ENCODE results near the gene LUZP1. TPM values are rescaled to one million over a fixed set of nuclear protein-coding genes. Genes with fewer than 3 reads are reported as not detected.

The LUZP1 gene
- polyA plus RNA-seq, 1 experiment = 39.4 TPM

DNA sequence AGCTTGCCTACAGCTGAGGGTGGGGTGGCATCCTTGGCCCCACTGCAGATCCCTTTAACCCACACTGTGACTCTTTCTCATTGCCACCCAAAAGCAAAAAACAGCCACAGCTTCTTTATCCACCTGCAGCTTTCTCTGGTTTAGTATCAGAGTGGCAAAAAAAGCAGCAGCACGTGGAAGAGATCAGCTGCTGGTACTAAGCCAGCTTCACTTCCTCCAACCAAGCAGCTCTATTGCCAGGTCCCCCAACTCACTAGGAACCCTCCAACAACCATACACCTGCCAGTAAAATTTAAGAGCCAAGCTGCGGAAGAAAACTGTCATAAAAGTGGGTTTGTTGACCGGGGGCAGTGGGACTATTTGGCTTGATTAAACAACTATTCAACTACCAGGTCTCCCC is 83.0 kb downstream of the LUZP1 start:
- Histone ChIP-seq H3K4me3 (ENCODE audit: low read depth, low read length) (no peak overlapping the region), H3K9me3 (ENCODE audit: control insufficient read depth, insufficient read depth, low read length) (no peaks in the 10 kb centered on the region), H3K27ac (ENCODE audit: low read depth, low read length) (no peak overlapping the region), H3K27me3 (ENCODE audit: control insufficient read depth, insufficient read depth, low read length) (no peaks in the 10 kb centered on the region)
- CTCF ChIA-PET = no interaction called here
- DNase-seq (ENCODE audit: low read depth, low spot score) = no peak
- TF ChIP-seq, protein P1, sequence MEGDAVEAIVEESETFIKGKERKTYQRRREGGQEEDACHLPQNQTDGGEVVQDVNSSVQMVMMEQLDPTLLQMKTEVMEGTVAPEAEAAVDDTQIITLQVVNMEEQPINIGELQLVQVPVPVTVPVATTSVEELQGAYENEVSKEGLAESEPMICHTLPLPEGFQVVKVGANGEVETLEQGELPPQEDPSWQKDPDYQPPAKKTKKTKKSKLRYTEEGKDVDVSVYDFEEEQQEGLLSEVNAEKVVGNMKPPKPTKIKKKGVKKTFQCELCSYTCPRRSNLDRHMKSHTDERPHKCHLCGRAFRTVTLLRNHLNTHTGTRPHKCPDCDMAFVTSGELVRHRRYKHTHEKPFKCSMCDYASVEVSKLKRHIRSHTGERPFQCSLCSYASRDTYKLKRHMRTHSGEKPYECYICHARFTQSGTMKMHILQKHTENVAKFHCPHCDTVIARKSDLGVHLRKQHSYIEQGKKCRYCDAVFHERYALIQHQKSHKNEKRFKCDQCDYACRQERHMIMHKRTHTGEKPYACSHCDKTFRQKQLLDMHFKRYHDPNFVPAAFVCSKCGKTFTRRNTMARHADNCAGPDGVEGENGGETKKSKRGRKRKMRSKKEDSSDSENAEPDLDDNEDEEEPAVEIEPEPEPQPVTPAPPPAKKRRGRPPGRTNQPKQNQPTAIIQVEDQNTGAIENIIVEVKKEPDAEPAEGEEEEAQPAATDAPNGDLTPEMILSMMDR (IDR thresholded peaks at IDR 0.05; ENCODE audit: low read depth, low read length) = no peak
- POLR2A ChIA-PET = no interaction called here

DNA sequence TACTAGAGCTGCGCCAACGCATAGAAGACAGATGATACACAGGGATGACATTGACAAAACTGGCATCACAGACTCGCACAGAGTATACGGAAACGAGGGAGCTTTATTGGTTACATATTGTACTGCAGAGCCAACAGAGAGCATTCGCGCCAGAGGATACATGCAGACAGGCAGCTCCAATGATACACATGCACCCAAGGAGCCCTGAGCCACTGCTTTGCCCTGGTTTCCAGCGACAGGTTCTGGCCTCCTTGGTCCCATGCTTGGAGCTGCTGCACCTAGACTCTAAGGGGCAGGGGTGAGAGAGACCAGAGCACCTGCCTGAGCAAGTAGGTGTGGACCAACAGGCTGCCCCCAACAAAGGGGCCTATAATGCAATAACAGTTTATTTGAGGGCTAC is 83.8 kb downstream of the LUZP1 start:
- ChIA-PET POLR2A (interaction anchor here (1.1 kb wide), 1 partner anchor 38 kb away, joined by 3 read pairs; no protein-coding TSS in a partner anchor), CTCF (no interaction called here)
- Histone ChIP-seq H3K9me3 (ENCODE audit: control insufficient read depth, insufficient read depth, low read length) (no peaks in the 10 kb centered on the region), H3K4me3 (ENCODE audit: low read depth, low read length) (no peak overlapping the region), H3K27me3 (ENCODE audit: control insufficient read depth, insufficient read depth, low read length) (no peaks in the 10 kb centered on the region), H3K27ac (ENCODE audit: low read depth, low read length) (no peak overlapping the region)
- no peak for DNase-seq (ENCODE audit: low read depth, low spot score)
- TF ChIP-seq, protein P1 (IDR thresholded peaks at IDR 0.05; ENCODE audit: low read depth, low read length) = no peak

DNA sequence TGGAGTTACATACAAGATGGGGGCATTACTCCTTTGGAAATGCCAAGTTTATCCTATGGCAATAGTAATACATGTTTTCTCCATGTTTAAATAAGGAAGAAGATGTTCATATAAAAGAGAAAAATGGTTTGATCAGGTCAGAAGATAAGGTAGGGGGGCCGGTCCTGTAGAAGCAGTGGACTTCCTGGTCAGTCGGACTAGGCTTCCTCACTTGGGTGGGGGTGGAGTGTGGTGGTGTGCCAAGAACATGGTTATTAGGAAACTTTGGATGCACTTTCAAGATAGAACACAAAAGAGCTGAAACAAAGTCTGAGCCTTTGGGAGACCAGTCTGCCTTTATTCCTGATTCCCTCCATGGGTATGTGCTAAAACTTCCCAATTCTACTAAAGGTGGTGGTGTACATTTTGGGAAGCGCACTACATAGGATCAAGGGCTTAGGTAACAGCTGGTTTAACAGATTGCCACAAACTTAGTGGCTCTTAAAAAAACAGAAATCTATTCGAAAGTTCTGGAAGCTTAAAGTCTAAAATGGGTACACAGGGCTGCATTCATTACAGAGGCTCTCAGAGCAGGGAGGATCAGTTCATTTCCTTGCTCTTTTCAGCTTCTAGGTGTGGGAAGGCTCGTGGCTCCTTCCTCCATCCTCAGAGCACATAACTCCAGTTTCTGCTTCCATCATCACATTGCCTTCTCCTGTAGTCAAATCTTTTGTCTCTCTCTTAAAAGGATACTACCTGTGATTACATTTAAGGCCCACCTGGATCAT is 84.8 kb downstream of the LUZP1 start:
- Histone ChIP-seq H3K9me3 (ENCODE audit: control insufficient read depth, insufficient read depth, low read length) (no peaks in the 10 kb centered on the region), H3K4me3 (ENCODE audit: low read depth, low read length) (no peak overlapping the region), H3K27me3 (ENCODE audit: control insufficient read depth, insufficient read depth, low read length) (no peaks in the 10 kb centered on the region), H3K27ac (ENCODE audit: low read depth, low read length) (no peak overlapping the region)
- CTCF ChIA-PET = no interaction called here
- DNase-seq (ENCODE audit: low read depth, low spot score) = no peak
- POLR2A ChIA-PET = no interaction called here
- TF ChIP-seq, protein P1 (IDR thresholded peaks at IDR 0.05; ENCODE audit: low read depth, low read length) = no peak

DNA sequence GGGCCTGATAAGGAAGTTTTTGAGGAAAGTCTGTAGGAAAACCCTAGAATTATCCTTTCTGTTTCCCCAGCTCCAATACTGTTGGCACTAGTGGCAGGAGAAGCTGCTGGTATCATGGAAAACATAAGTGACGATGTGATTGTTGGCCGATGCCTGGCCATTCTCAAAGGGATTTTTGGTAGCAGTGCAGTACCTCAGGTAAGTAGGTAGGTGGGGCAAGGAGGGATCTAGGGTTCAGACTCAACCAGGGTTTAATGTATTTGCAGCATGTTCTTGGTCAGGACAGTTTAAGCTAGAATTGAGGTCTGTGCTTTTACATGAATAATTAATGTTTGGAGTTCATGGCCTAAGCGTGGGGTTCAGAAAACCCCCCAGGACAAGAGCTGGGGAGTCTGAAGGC is 87.3 kb downstream of the LUZP1 start:
- CTCF ChIA-PET = interaction anchor here (0.6 to 1.6 kb wide), 2 partner anchors 103 to 174 kb away, joined by 3 to 10 read pairs; no protein-coding TSS in a partner anchor
- POLR2A ChIA-PET = interaction anchor here (0.5 kb wide), 1 partner anchor 138 kb away, joined by 6 read pairs; no protein-coding TSS in a partner anchor
- DNase-seq (ENCODE audit: low read depth, low spot score) = no peak

DNA sequence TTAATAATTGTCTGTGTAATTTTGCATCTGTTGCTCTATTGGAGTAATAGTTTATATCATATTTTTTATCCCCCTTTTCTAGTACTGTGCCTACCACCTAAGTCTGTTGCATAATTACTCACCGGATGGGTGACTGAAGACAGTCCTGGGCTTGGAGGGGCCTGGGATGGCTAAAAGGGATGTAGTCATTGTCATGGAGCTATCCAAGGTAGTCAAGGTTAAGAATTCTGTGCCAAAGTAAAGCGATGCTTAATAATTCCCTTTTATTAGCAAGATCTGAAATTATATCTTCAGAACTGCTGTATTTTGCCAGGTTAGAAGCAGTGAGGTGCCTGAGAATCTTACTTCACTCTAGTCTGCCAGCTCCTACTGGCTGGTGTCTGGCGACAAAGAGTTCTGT is 87.8 kb downstream of the LUZP1 start:
- TF ChIP-seq, protein P1 (IDR thresholded peaks at IDR 0.05; ENCODE audit: low read depth, low read length) = no peak
- Histone ChIP-seq H3K27ac (ENCODE audit: low read depth, low read length) (no peak overlapping the region), H3K4me3 (ENCODE audit: low read depth, low read length) (no peak overlapping the region), H3K9me3 (ENCODE audit: control insufficient read depth, insufficient read depth, low read length) (no peaks in the 10 kb centered on the region), H3K27me3 (ENCODE audit: control insufficient read depth, insufficient read depth, low read length) (no peaks in the 10 kb centered on the region)
- CTCF ChIA-PET = interaction anchor here (1.6 kb wide), 1 partner anchor 104 kb away, joined by 10 read pairs; no protein-coding TSS in a partner anchor
- DNase-seq (ENCODE audit: low read depth, low spot score) = no peak
- POLR2A ChIA-PET = interaction anchor here (0.5 kb wide), 1 partner anchor 137 kb away, joined by 6 read pairs; no protein-coding TSS in a partner anchor

More for the DNA sequence above, 87.3 kb downstream of the LUZP1 start:
- TF ChIP-seq, protein P1 (IDR thresholded peaks at IDR 0.05; ENCODE audit: low read depth, low read length) = no peak
- H3K4me3 ChIP-seq (ENCODE audit: low read depth, low read length) = no peak overlapping the region
- no peaks in the 10 kb centered on the region for H3K27me3 ChIP-seq (ENCODE audit: control insufficient read depth, insufficient read depth, low read length)
- H3K27ac ChIP-seq (ENCODE audit: low read depth, low read length) = no peak overlapping the region
- no peaks in the 10 kb centered on the region for H3K9me3 ChIP-seq (ENCODE audit: control insufficient read depth, insufficient read depth, low read length)
